K562 (cell line): ENCODE measurements around the gene SFXN5. TPM values are rescaled to one million over a fixed set of nuclear protein-coding genes. Genes with fewer than 3 reads are reported as not detected.

Source experiments
- ATAC-seq: fragments of 200-7000 bp; cut with Tn5 transposase; 3 replicates; pipeline ENCODE4 v1.9.1; 2020; ENCODE audit warnings: moderate library complexity
- BruUV-seq: library from RNA; stranded (reverse); fragments of 400-500 nt; replicated peaks from 2 replicates; lab custom pipeline; 2021; lab: Mats Ljungman, UMichigan
- CTCF ChIA-PET: fragments of 300-600 bp; formaldehyde crosslinking; extraction: SDS; loops from one replicate; lab custom pipeline; 2021; ENCODE audit warnings: low intra/inter-chr PET ratio; lab: Yijun Ruan, JAX
- POLR2A ChIA-PET: fragments of 300-600, 350-650 bp; sonication (Branson Sonifier 250); formaldehyde crosslinking; extraction: SDS; loops from one replicate; lab custom pipeline; 2021; ENCODE audit warnings: antibody characterized with exemption, inconsistent platforms; lab: Yijun Ruan, JAX
- DNase-seq, 4 experiments: peaks; one replicate each; pipeline versions ENCODE4 v3.0.0 to v3.0.0-alpha.2; 2011 to 2018; ENCODE audit warnings: low spot score in 3 of 4, mixed read lengths in 3 of 4; ENCODE audit errors: extremely low read depth in 1 of 4
- FAIRE-seq: peaks from 2 replicates; lab custom pipeline; 2011; peaks lifted over from hg19 to GRCh38; lab: Jason Lieb, UNC
- H2AFZ ChIP-seq: 2 replicates; pipeline ENCODE4 v1.6.0; 2011; ENCODE audit warnings: low read depth, low read length, control low read depth, inconsistent platforms
- H3K27ac ChIP-seq: fragments of 200-600 bp; 3 replicates; pipeline ENCODE4 v1.8.0; 2011; ENCODE audit warnings: low read depth, mild to moderate bottlenecking, control low read depth, inconsistent platforms, low read length, moderate library complexity, mixed read lengths; ENCODE audit errors: extremely low read depth
- H3K27me3 ChIP-seq, 2 experiments: fragments of 300-600 bp in 1 of 2; 2 replicates in 1 of 2; 3 replicates in 1 of 2; pipeline versions ENCODE4 v1.6.0 to v1.8.0; 2011; ENCODE audit warnings: inconsistent platforms in 2 of 2, low read length in 2 of 2, mild to moderate bottlenecking in 1 of 2, mixed read lengths in 1 of 2, moderate library complexity in 1 of 2; ENCODE audit not compliant: control insufficient read depth in 2 of 2, insufficient read depth in 2 of 2
- H3K36me3 ChIP-seq: fragments of 300-600 bp; 3 replicates; pipeline ENCODE4 v1.8.0; 2011; ENCODE audit warnings: mild to moderate bottlenecking, low read length, inconsistent platforms; ENCODE audit not compliant: control insufficient read depth, insufficient read depth
- H3K4me1 ChIP-seq, 2 experiments: fragments of 200-600 bp in 1 of 2; replicated peaks in 1 of 2; 2 replicates in 1 of 2; 3 replicates in 1 of 2; pipeline versions ENCODE4 v1.5.1 to v1.8.0; 2011; ENCODE audit warnings: inconsistent platforms in 2 of 2, low read length in 2 of 2, mild to moderate bottlenecking in 1 of 2, mixed read lengths in 1 of 2, moderate library complexity in 1 of 2; ENCODE audit not compliant: control insufficient read depth in 2 of 2, insufficient read depth in 2 of 2
- H3K4me2 ChIP-seq: 2 replicates; pipeline ENCODE4 v1.6.1; 2011; ENCODE audit warnings: low read length, control low read depth, inconsistent platforms, mixed read lengths; ENCODE audit not compliant: insufficient read depth
- H3K4me3 ChIP-seq: fragments of 200-600 bp; sonication (generic), shearing (Covaris generic); 2 replicates; pipeline ENCODE4 v1.5.1; 2016; ENCODE audit warnings: control low read depth, inconsistent platforms
- H3K79me2 ChIP-seq: fragments of 200-600 bp; 3 replicates; pipeline ENCODE4 v1.8.0; 2011; ENCODE audit warnings: low read length, inconsistent platforms; ENCODE audit not compliant: control insufficient read depth, insufficient read depth
- H3K9ac ChIP-seq, 2 experiments: 2 replicates each; pipeline versions ENCODE4 v1.6.0 to v1.6.1; 2011; ENCODE audit warnings: low read depth in 2 of 2, low read length in 2 of 2, control low read depth in 1 of 2, inconsistent platforms in 1 of 2, mild to moderate bottlenecking in 1 of 2, mixed read lengths in 1 of 2; ENCODE audit not compliant: insufficient read depth in 1 of 2
- H3K9me1 ChIP-seq: one replicate; pipeline ENCODE4 v1.6.0; 2011; ENCODE audit warnings: inconsistent platforms, mild to moderate bottlenecking, low read length, moderate library complexity; ENCODE audit not compliant: control insufficient read depth, insufficient read depth
- H3K9me3 ChIP-seq: replicated peaks from 2 replicates; pipeline ENCODE4 v1.5.1; 2011; ENCODE audit warnings: low read depth, low read length, inconsistent platforms; ENCODE audit not compliant: control insufficient read depth, insufficient read depth
- H4K20me1 ChIP-seq: replicated peaks from 2 replicates; pipeline ENCODE4 v1.6.1; 2011; ENCODE audit warnings: low read length, inconsistent platforms, mixed read lengths; ENCODE audit not compliant: control insufficient read depth, insufficient read depth
- CREM ChIP-seq: IDR thresholded peaks from 2 replicates; pipeline ENCODE4 v1.6.1; 2014; ENCODE audit warnings: antibody characterized with exemption, low read depth
- DPF2 ChIP-seq: fragments of 450-650 bp; IDR thresholded peaks from 2 replicates; pipeline ENCODE4 v1.6.1; 2016
- EGR1 ChIP-seq: fragments of 450-650 bp; conservative IDR thresholded peaks from 2 replicates; pipeline ENCODE4 v1.6.1; 2017; ENCODE audit warnings: mild to moderate bottlenecking
- ID3 ChIP-seq, 2 experiments: fragments of 250-450 bp in 1 of 2; fragments of 450-650 bp in 1 of 2; sonication (Bioruptor Pico) in 1 of 2; IDR thresholded peaks; 2 replicates each; pipeline versions ENCODE4 v1.6.1 to v1.8.0; 2016 to 2021; ENCODE audit warnings: mild to moderate bottlenecking in 2 of 2, moderate library complexity in 2 of 2, missing compliant biosample characterization in 1 of 2, missing genetic modification characterization in 1 of 2
- POLR3A ChIP-seq: IDR thresholded peaks from 2 replicates; pipeline ENCODE4 v1.6.1; 2011; ENCODE audit warnings: borderline replicate concordance, mild to moderate bottlenecking, moderate library complexity; ENCODE audit not compliant: insufficient read length, insufficient read depth; ENCODE audit errors: extremely low read depth
- SUPT5H ChIP-seq: fragments of 450-650 bp; IDR thresholded peaks from 2 replicates; pipeline ENCODE4 v1.6.1; 2016
- USF1 ChIP-seq: sonication (generic); formaldehyde crosslinking; IDR thresholded peaks from 2 replicates; pipeline ENCODE4 v1.9.0; 2022; ENCODE audit warnings: mild to moderate bottlenecking, missing genetic modification reagents
- ZFX ChIP-seq: sonication (generic); formaldehyde crosslinking; IDR thresholded peaks from 2 replicates; pipeline ENCODE4 v1.8.0; 2022; ENCODE audit warnings: mild to moderate bottlenecking, missing genetic modification reagents, moderate library complexity
- WGBS: fragments of 100-300 bp; shearing (Covaris generic); methylation state at CpG from one replicate; pipeline ENCODE4 v1.1.6; 2016; ENCODE audit warnings: low coverage, mixed read lengths; ENCODE audit not compliant: insufficient coverage; ENCODE audit errors: missing lambda C conversion rate; 5-methylcytosine and 5-hydroxymethylcytosine counted together
- in situ Hi-C: fragments of 300-500 bp; cut with MboI; formaldehyde crosslinking; loops from 4 replicates; pipeline ENCODE4 v1.15.0; 2018; ENCODE audit warnings: inconsistent platforms, mixed read lengths
- intact Hi-C: fragments of 100-400 bp; cut with micrococcal nuclease; formaldehyde crosslinking; loops from 2 replicates; pipeline ENCODE4 v1.14.2; 2022
- polyA plus RNA-seq, 8 experiments: library from polyadenylated mRNA; depleted of rRNA in 4 of 8; stranded (reverse) in 5 of 8; unstranded in 3 of 8; fragments of >200 nt; fragmentation: Nextera tagmentation in 2 of 8; fragmentation: Illumina TruSeq in 1 of 8; extraction: Ambion mirVana in 2 of 8; extraction: Trizol in 1 of 8; gene quantifications; 2 replicates each; pipeline versions ENCODE4 v1.2.1 to v1.2.3, GENCODE V29; 2011 to 2014; ENCODE audit warnings: inconsistent platforms in 1 of 8, missing spikeins in 1 of 8
- total RNA-seq, 7 experiments: library from RNA; depleted of rRNA in 6 of 7; stranded (reverse); fragments of >200 nt in 6 of 7; fragmentation: Illumina TruSeq in 2 of 7; extraction: Trizol in 2 of 7; gene quantifications; 2 replicates each; pipeline versions ENCODE4 v1.2.1 to v1.2.3, GENCODE V29; 2011 to 2021; ENCODE audit warnings: low replicate concordance in 1 of 7
- TF ChIP-seq, protein P1 (sequence below): fragments of 450-650 bp; IDR thresholded peaks from 2 replicates; pipeline ENCODE4 v1.6.1; 2016; ENCODE audit warnings: mild to moderate bottlenecking, moderate library complexity

Gene SFXN5
- total and polyA plus RNA-seq, 9 of the 15 experiments (the other 6 are each of a cell fraction or from before 2014, with no cell fraction given): 8.3 to 22.6 (median 16.0) TPM

- 0 out of 2 replicates have a peak, but pooled peaks cover 5% of the 10 kb centered on the region for H4K20me1 ChIP-seq
- no peak overlapping the region for H3K4me2 ChIP-seq
- H3K79me2 ChIP-seq: no peaks in the 10 kb centered on the region
- ChIA-PET POLR2A (interaction anchor here (0.6 to 1.5 kb wide), 3 partner anchors 12 to 82 kb away, joined by 3 to 4 read pairs (median 3); no protein-coding TSS in a partner anchor), CTCF (no interaction called here)
- no peak for DNase-seq
- H2AFZ ChIP-seq: no peak overlapping the region
- WGBS: 70% methylated on average over 11 of the region's 11 CpGs
- peaks cover 8 to 17% of the 10 kb centered on the region in 2 experiments for H3K4me1 ChIP-seq
- no peak for ATAC-seq
- no peaks in the 10 kb centered on the region for H3K9me3 ChIP-seq
- no peak overlapping the region for H3K4me3 ChIP-seq
- in situ Hi-C loops (no loop called here), intact Hi-C loops (loop anchor here (10.0 kb wide), 1 partner anchor 272 kb away; no protein-coding TSS in a partner anchor)
- BruUV-seq: no TSS peak
- no peak overlapping the region; a peak in 1 of 4 replicates for H3K9ac ChIP-seq
- no peak for FAIRE-seq
- peaks cover 3% of the 10 kb centered on the region for H3K9me1 ChIP-seq
- no peak overlapping the region for H3K27ac ChIP-seq
- H3K27me3 ChIP-seq: no peaks in the 10 kb centered on the region
- no peaks in the 10 kb centered on the region for H3K36me3 ChIP-seq
- TF ChIP-seq CREM (no peak), POLR3A (no peak), ID3 (CRISPR knock-in tag; IDR thresholded peaks at IDR 0.05) (no peak), ID3 (tag; IDR thresholded peaks at IDR 0.05) (no peak), SUPT5H (no peak), USF1 (no peak), EGR1 (no peak), DPF2 (no peak), ZFX (no peak)
- TF ChIP-seq, protein P1, sequence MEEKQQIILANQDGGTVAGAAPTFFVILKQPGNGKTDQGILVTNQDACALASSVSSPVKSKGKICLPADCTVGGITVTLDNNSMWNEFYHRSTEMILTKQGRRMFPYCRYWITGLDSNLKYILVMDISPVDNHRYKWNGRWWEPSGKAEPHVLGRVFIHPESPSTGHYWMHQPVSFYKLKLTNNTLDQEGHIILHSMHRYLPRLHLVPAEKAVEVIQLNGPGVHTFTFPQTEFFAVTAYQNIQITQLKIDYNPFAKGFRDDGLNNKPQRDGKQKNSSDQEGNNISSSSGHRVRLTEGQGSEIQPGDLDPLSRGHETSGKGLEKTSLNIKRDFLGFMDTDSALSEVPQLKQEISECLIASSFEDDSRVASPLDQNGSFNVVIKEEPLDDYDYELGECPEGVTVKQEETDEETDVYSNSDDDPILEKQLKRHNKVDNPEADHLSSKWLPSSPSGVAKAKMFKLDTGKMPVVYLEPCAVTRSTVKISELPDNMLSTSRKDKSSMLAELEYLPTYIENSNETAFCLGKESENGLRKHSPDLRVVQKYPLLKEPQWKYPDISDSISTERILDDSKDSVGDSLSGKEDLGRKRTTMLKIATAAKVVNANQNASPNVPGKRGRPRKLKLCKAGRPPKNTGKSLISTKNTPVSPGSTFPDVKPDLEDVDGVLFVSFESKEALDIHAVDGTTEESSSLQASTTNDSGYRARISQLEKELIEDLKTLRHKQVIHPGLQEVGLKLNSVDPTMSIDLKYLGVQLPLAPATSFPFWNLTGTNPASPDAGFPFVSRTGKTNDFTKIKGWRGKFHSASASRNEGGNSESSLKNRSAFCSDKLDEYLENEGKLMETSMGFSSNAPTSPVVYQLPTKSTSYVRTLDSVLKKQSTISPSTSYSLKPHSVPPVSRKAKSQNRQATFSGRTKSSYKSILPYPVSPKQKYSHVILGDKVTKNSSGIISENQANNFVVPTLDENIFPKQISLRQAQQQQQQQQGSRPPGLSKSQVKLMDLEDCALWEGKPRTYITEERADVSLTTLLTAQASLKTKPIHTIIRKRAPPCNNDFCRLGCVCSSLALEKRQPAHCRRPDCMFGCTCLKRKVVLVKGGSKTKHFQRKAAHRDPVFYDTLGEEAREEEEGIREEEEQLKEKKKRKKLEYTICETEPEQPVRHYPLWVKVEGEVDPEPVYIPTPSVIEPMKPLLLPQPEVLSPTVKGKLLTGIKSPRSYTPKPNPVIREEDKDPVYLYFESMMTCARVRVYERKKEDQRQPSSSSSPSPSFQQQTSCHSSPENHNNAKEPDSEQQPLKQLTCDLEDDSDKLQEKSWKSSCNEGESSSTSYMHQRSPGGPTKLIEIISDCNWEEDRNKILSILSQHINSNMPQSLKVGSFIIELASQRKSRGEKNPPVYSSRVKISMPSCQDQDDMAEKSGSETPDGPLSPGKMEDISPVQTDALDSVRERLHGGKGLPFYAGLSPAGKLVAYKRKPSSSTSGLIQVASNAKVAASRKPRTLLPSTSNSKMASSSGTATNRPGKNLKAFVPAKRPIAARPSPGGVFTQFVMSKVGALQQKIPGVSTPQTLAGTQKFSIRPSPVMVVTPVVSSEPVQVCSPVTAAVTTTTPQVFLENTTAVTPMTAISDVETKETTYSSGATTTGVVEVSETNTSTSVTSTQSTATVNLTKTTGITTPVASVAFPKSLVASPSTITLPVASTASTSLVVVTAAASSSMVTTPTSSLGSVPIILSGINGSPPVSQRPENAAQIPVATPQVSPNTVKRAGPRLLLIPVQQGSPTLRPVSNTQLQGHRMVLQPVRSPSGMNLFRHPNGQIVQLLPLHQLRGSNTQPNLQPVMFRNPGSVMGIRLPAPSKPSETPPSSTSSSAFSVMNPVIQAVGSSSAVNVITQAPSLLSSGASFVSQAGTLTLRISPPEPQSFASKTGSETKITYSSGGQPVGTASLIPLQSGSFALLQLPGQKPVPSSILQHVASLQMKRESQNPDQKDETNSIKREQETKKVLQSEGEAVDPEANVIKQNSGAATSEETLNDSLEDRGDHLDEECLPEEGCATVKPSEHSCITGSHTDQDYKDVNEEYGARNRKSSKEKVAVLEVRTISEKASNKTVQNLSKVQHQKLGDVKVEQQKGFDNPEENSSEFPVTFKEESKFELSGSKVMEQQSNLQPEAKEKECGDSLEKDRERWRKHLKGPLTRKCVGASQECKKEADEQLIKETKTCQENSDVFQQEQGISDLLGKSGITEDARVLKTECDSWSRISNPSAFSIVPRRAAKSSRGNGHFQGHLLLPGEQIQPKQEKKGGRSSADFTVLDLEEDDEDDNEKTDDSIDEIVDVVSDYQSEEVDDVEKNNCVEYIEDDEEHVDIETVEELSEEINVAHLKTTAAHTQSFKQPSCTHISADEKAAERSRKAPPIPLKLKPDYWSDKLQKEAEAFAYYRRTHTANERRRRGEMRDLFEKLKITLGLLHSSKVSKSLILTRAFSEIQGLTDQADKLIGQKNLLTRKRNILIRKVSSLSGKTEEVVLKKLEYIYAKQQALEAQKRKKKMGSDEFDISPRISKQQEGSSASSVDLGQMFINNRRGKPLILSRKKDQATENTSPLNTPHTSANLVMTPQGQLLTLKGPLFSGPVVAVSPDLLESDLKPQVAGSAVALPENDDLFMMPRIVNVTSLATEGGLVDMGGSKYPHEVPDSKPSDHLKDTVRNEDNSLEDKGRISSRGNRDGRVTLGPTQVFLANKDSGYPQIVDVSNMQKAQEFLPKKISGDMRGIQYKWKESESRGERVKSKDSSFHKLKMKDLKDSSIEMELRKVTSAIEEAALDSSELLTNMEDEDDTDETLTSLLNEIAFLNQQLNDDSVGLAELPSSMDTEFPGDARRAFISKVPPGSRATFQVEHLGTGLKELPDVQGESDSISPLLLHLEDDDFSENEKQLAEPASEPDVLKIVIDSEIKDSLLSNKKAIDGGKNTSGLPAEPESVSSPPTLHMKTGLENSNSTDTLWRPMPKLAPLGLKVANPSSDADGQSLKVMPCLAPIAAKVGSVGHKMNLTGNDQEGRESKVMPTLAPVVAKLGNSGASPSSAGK: no peak
These were observed 88.6 kb downstream of the SFXN5 start for GRCh38 chr2:72982781-72983499.
